T-helper 9 cell (primary cell): Measurements from ENCODE around the gene TP63.

Experiments used
- DNase-seq: peaks from one replicate; pipeline ENCODE4 v3.0.0-alpha.2; 2020

The TP63 gene

GRCh38 chr3:189685291-189685690 lies 54.1 kb downstream of the TP63 start:
- no peak for DNase-seq

GRCh38 chr3:189685860-189686259 lies 54.7 kb downstream of the TP63 start:
- DNase-seq: no peak

- DNase-seq: no peak
Measured at GRCh38 chr3:189687475-189687874, 56.3 kb downstream of the TP63 start.

GRCh38 chr3:189688262-189688661 lies 57.1 kb downstream of the TP63 start:
- DNase-seq: no peak

- DNase-seq: no peak
Measured at GRCh38 chr3:189689625-189690024, 58.4 kb downstream of the TP63 start.

GRCh38 chr3:189690237-189690636 lies 59.0 kb downstream of the TP63 start:
- no peak for DNase-seq

GRCh38 chr3:189690672-189691071 lies 59.5 kb downstream of the TP63 start:
- DNase-seq: no peak

- DNase-seq: no peak
Measured at GRCh38 chr3:189695400-189695799, 64.2 kb downstream of the TP63 start.

GRCh38 chr3:189698811-189699210 lies 67.6 kb downstream of the TP63 start:
- DNase-seq: no peak

GRCh38 chr3:189699885-189700284 lies 68.7 kb downstream of the TP63 start:
- DNase-seq: no peak

- no peak for DNase-seq
Measured at GRCh38 chr3:189702066-189702646, 71.0 kb downstream of the TP63 start.

GRCh38 chr3:189703865-189704264 lies 72.7 kb downstream of the TP63 start:
- no peak for DNase-seq

GRCh38 chr3:189708375-189708774 lies 77.2 kb downstream of the TP63 start:
- no peak for DNase-seq

- no peak for DNase-seq
Measured at GRCh38 chr3:189710620-189711402, 79.6 kb downstream of the TP63 start.

GRCh38 chr3:189712906-189713483 lies 81.8 kb downstream of the TP63 start:
- no peak for DNase-seq

GRCh38 chr3:189714991-189715961 lies 84.1 kb downstream of the TP63 start:
- DNase-seq: no peak

GRCh38 chr3:189718215-189718614 lies 87.0 kb downstream of the TP63 start:
- DNase-seq: no peak

- DNase-seq: no peak
Measured at GRCh38 chr3:189720736-189721417, 89.7 kb downstream of the TP63 start.

- no peak for DNase-seq
Measured at GRCh38 chr3:189721873-189722665, 90.9 kb downstream of the TP63 start.

GRCh38 chr3:189724356-189724755 lies 93.2 kb downstream of the TP63 start:
- no peak for DNase-seq

GRCh38 chr3:189726277-189726676 lies 95.1 kb downstream of the TP63 start:
- DNase-seq: no peak

GRCh38 chr3:189727158-189727557 lies 96.0 kb downstream of the TP63 start:
- no peak for DNase-seq
